ENCODE results near the gene COL4A1.

COL4A1 gene

DNA sequence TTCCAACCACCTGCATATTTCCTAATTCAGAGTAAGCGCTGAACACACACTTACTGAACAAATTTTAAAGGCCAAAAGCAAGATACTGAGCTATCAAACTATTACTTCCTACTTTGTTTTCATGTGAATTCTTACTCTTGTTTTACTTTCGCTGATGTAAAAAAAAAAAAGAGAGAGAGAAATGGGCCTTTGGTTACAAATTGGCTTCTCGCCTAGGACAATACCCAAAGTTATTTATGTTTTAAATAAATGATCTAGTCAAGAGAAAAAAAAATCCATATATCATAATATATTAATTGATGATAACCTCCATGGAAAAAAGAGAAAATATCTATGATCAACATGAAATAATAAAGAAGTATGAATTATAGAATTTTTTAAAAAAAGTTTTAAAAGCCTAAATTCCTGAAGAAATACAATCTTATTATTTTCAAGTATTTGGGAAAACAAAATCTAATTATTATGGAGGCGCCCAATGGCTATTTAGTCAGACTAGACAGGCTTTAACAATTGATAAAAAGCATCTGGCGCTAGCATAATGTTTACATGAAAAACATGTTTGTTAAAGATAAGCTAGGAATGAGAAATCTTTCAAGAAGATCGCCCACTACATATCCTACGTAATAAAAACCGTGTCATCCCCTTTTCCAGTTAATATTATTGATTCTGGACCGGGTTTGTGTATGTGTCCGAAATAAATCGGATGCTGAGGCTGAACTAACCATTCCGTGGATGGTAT, 9.0 kb downstream of the COL4A1 start:
- ChIA-PET CTCF (no interaction called here), POLR2A (no interaction called here)
- DNase-seq (ENCODE audit: extremely low spot score), result no peak
- TF ChIP-seq HDGF (IDR thresholded peaks at IDR 0.05; ENCODE audit: borderline replicate concordance) (no peak), ZNF384 (IDR thresholded peaks at IDR 0.05) (no peak), LEF1 (IDR thresholded peaks at IDR 0.05; ENCODE audit: borderline replicate concordance) (no peak), FOXK2 (IDR thresholded peaks at IDR 0.05) (no peak), FOXA1 (IDR thresholded peaks at IDR 0.05) (no peak), TARDBP (IDR thresholded peaks at IDR 0.05) (no peak), ELF4 (IDR thresholded peaks at IDR 0.05) (no peak), FOXM1 (IDR thresholded peaks at IDR 0.05; ENCODE audit: borderline replicate concordance) (no peak), BHLHE40 (IDR thresholded peaks at IDR 0.05; ENCODE audit: borderline replicate concordance) (no peak), SUZ12 (IDR thresholded peaks at IDR 0.05) (no peak), ARNT (IDR thresholded peaks at IDR 0.05) (no peak), NFRKB (IDR thresholded peaks at IDR 0.05) (no peak), L3MBTL2 (conservative IDR thresholded peaks at IDR 0.05) (no peak), PKNOX1 (IDR thresholded peaks at IDR 0.05) (no peak), CTBP1 (IDR thresholded peaks at IDR 0.05; ENCODE audit: borderline replicate concordance) (no peak), SP1 (IDR thresholded peaks at IDR 0.05) (no peak)

GRCh38 chr13:110297011-110297410, 9.9 kb downstream of the COL4A1 start:
- TF ChIP-seq CTBP1 (IDR thresholded peaks at IDR 0.05; ENCODE audit: borderline replicate concordance), result no peak
- no peak for TF ChIP-seq FOXA1 (IDR thresholded peaks at IDR 0.05)
- no peak for TF ChIP-seq FOXM1 (IDR thresholded peaks at IDR 0.05; ENCODE audit: borderline replicate concordance)
- no peak for TF ChIP-seq ZNF384 (IDR thresholded peaks at IDR 0.05)
- no peak for TF ChIP-seq ARNT (IDR thresholded peaks at IDR 0.05)
- TF ChIP-seq TARDBP (IDR thresholded peaks at IDR 0.05), result no peak
- TF ChIP-seq NFRKB (IDR thresholded peaks at IDR 0.05), result no peak
- TF ChIP-seq BHLHE40 (IDR thresholded peaks at IDR 0.05; ENCODE audit: borderline replicate concordance), result no peak
- no peak for TF ChIP-seq SUZ12 (IDR thresholded peaks at IDR 0.05)
- TF ChIP-seq L3MBTL2 (conservative IDR thresholded peaks at IDR 0.05), result no peak
- no peak for TF ChIP-seq LEF1 (IDR thresholded peaks at IDR 0.05; ENCODE audit: borderline replicate concordance)
- no peak for TF ChIP-seq HDGF (IDR thresholded peaks at IDR 0.05; ENCODE audit: borderline replicate concordance)
- TF ChIP-seq FOXK2 (IDR thresholded peaks at IDR 0.05), result no peak
- DNase-seq (ENCODE audit: extremely low spot score), result no peak
- CTCF ChIA-PET, result no interaction called here
- POLR2A ChIA-PET, result no interaction called here

GRCh38 chr13:110294622-110295021, 12.3 kb downstream of the COL4A1 start:
- POLR2A ChIA-PET, result no interaction called here
- no peak for TF ChIP-seq FOXM1 (IDR thresholded peaks at IDR 0.05; ENCODE audit: borderline replicate concordance)
- no peak for TF ChIP-seq FOXA1 (IDR thresholded peaks at IDR 0.05)
- TF ChIP-seq TARDBP (IDR thresholded peaks at IDR 0.05), result no peak
- no peak for TF ChIP-seq ARNT (IDR thresholded peaks at IDR 0.05)
- TF ChIP-seq SP1 (IDR thresholded peaks at IDR 0.05), result no peak
- DNase-seq (ENCODE audit: extremely low spot score), result no peak
- CTCF ChIA-PET, result no interaction called here

DNA sequence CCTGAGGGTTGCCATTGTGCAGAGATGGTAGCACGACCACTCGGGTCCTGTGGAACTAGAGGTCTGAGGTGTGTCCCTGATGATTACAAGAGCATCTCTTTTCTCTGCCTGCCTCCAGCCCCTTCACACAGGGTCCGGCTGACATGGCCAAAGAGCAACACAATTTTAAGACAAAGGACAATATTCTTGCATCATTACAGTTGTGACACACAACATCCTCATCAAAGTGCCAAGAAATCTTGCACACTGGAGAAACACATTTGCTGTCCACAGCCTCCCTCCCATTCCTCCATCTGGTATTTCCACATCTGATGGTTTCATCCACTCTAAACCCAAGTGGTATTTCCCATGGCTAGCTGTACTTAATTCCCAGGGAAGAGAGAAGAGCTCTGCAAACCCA, 12.8 kb downstream of the COL4A1 start:
- TF ChIP-seq L3MBTL2 (conservative IDR thresholded peaks at IDR 0.05), result no peak
- TF ChIP-seq NFRKB (IDR thresholded peaks at IDR 0.05), result no peak
- POLR2A ChIA-PET, result no interaction called here
- CTCF ChIA-PET, result no interaction called here
- no peak for DNase-seq (ENCODE audit: extremely low spot score)

DNA sequence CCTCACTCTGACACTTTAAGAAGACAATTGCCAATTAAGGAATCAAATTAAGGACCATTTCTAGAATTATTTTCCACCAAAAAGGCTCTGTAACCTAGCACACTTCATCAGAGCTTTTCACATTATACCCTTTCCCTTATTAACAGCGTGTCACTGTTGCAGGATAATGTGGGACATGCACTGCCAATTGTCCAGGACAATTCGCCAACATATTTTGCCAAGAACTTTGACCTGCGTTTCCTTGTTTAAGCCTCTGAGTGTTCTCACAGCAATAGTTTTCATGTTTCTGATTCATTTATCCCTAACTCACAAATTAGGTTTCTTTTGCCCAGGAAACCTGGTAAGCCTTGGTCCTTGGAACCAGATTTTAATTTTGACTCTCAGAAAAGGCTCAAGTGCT, 13.3 kb downstream of the COL4A1 start:
- DNase-seq (ENCODE audit: extremely low spot score), result no peak
- CTCF ChIA-PET, result no interaction called here
- POLR2A ChIA-PET, result no interaction called here
- no peak for TF ChIP-seq HDGF (IDR thresholded peaks at IDR 0.05; ENCODE audit: borderline replicate concordance)
- TF ChIP-seq SUZ12 (IDR thresholded peaks at IDR 0.05), result no peak
- TF ChIP-seq ELF4 (IDR thresholded peaks at IDR 0.05), result no peak
- no peak for TF ChIP-seq CTBP1 (IDR thresholded peaks at IDR 0.05; ENCODE audit: borderline replicate concordance)
- no peak for TF ChIP-seq FOXA1 (IDR thresholded peaks at IDR 0.05)
- no peak for TF ChIP-seq ZNF384 (IDR thresholded peaks at IDR 0.05)
- no peak for TF ChIP-seq BHLHE40 (IDR thresholded peaks at IDR 0.05; ENCODE audit: borderline replicate concordance)
- TF ChIP-seq L3MBTL2 (conservative IDR thresholded peaks at IDR 0.05), result no peak
- TF ChIP-seq FOXM1 (IDR thresholded peaks at IDR 0.05; ENCODE audit: borderline replicate concordance), result no peak
- no peak for TF ChIP-seq TARDBP (IDR thresholded peaks at IDR 0.05)
- no peak for TF ChIP-seq FOXK2 (IDR thresholded peaks at IDR 0.05)

DNA sequence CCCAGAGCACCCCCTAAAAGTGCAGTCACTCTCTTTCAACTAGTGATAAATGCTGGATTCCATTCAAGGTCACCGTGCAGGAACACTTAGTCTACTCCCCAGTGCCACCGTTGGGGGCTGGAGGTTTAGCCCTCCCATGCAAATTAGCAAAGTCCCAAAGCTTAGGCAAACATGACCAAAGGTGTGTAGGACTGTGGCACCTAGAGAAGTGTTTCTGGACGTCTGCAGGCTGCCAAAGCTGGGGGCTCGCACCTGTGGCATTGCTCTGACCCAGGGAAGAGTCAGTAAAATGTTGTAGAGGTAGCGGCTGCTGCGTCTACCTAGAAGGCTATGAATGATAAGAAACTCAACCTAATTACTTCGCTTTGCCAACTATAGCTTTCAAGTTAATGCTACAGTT, 13.9 kb downstream of the COL4A1 start:
- TF ChIP-seq CTBP1 (IDR thresholded peaks at IDR 0.05; ENCODE audit: borderline replicate concordance) (no peak), NFRKB (IDR thresholded peaks at IDR 0.05) (no peak), TARDBP (IDR thresholded peaks at IDR 0.05) (no peak)
- DNase-seq (ENCODE audit: extremely low spot score), result no peak
- POLR2A ChIA-PET, result no interaction called here
- CTCF ChIA-PET, result no interaction called here

DNA sequence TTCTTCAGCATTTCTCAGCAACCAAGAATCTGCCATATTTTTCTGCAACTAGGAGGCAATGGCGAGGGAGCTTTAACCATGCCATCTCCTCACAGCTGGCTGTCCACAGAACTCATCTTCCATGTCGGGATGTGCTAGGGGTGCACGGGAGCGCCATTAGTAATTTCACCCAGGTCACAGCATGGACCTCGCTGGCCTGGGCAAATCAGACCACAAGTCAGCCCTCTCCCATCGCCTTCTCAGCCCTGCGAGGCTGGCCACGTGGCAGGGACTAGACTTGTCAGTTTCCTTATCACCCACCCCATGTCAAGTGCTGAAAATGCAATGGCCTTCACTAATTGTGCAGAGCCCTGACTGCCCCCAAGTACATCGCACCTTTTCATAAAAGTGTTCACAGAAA, 15.7 kb downstream of the COL4A1 start:
- DNase-seq (ENCODE audit: extremely low spot score), result no peak
- CTCF ChIA-PET, result no interaction called here
- POLR2A ChIA-PET, result no interaction called here
- no peak for TF ChIP-seq ARNT (IDR thresholded peaks at IDR 0.05)
- no peak for TF ChIP-seq SP1 (IDR thresholded peaks at IDR 0.05)
- TF ChIP-seq BHLHE40 (IDR thresholded peaks at IDR 0.05; ENCODE audit: borderline replicate concordance), result no peak
- no peak for TF ChIP-seq FOXM1 (IDR thresholded peaks at IDR 0.05; ENCODE audit: borderline replicate concordance)
- no peak for TF ChIP-seq FOXK2 (IDR thresholded peaks at IDR 0.05)
- TF ChIP-seq FOXA1 (IDR thresholded peaks at IDR 0.05), result no peak
- TF ChIP-seq TARDBP (IDR thresholded peaks at IDR 0.05), result no peak
- no peak for TF ChIP-seq L3MBTL2 (conservative IDR thresholded peaks at IDR 0.05)
- no peak for TF ChIP-seq PKNOX1 (IDR thresholded peaks at IDR 0.05)
- TF ChIP-seq NFRKB (IDR thresholded peaks at IDR 0.05), result no peak
- TF ChIP-seq ZNF384 (IDR thresholded peaks at IDR 0.05), result no peak
- TF ChIP-seq HDGF (IDR thresholded peaks at IDR 0.05; ENCODE audit: borderline replicate concordance), result no peak
- no peak for TF ChIP-seq CTBP1 (IDR thresholded peaks at IDR 0.05; ENCODE audit: borderline replicate concordance)
- TF ChIP-seq ELF4 (IDR thresholded peaks at IDR 0.05), result no peak

All from HEK293T (cell line).